Smooth muscle cell (in vitro differentiated cells): ENCODE results near the gene HDLBP. TPM values are rescaled to one million over a fixed set of nuclear protein-coding genes. Genes with fewer than 3 reads are reported as not detected.
A peak's percentile ranks its signal among the peaks of the same experiment; 100 is the strongest.

Source experiments
- DNase-seq: peaks from one replicate; lab custom pipeline; 2025; ENCODE audit not compliant: unreplicated experiment; lab: John Stamatoyannopoulos, UW
- H2AFZ ChIP-seq: fragments of 200-600 bp; sonication (generic); 2 replicates; pipeline ENCODE4 v1.6.0; 2016; ENCODE audit warnings: antibody characterized with exemption, low read depth, mild to moderate bottlenecking
- H3F3A ChIP-seq: fragments of 200-600 bp; sonication (generic); 2 replicates; pipeline ENCODE4 v1.6.0; 2017; ENCODE audit warnings: antibody characterized with exemption, low read depth
- H3K27ac ChIP-seq: fragments of 200-600 bp; sonication (generic); 2 replicates; pipeline ENCODE4 v1.5.1; 2016; ENCODE audit warnings: low read depth, mild to moderate bottlenecking
- H3K27me3 ChIP-seq: fragments of 200-600 bp; sonication (generic); 2 replicates; pipeline ENCODE4 v1.6.1; 2016; ENCODE audit warnings: low read depth, mild to moderate bottlenecking
- H3K36me3 ChIP-seq: fragments of 200-600 bp; sonication (generic); 2 replicates; pipeline ENCODE4 v1.5.1; 2016; ENCODE audit warnings: low read depth
- H3K4me1 ChIP-seq: fragments of 200-600 bp; sonication (generic); 2 replicates; pipeline ENCODE4 v1.5.1; 2016; ENCODE audit warnings: low read depth
- H3K4me2 ChIP-seq: fragments of 200-600 bp; sonication (generic); 2 replicates; pipeline ENCODE4 v1.6.0; 2016; ENCODE audit warnings: mild to moderate bottlenecking
- H3K4me3 ChIP-seq: fragments of 200-600 bp; sonication (generic); 2 replicates; pipeline ENCODE4 v1.5.1; 2016; ENCODE audit warnings: mild to moderate bottlenecking
- H3K79me2 ChIP-seq: fragments of 200-600 bp; sonication (generic); 2 replicates; pipeline ENCODE4 v1.6.0; 2016; ENCODE audit warnings: low read depth, mild to moderate bottlenecking
- H3K9ac ChIP-seq: fragments of 200-600 bp; sonication (generic); 2 replicates; pipeline ENCODE4 v1.6.0; 2016; ENCODE audit warnings: low read depth
- H3K9me3 ChIP-seq: fragments of 200-600 bp; sonication (generic); replicated peaks from 2 replicates; pipeline ENCODE4 v1.5.1; 2016; ENCODE audit warnings: low read depth
- H4K20me1 ChIP-seq: fragments of 200-600 bp; sonication (generic); 2 replicates; pipeline ENCODE4 v1.6.0; 2016; ENCODE audit warnings: low read depth
- CTCF ChIP-seq: fragments of 200-600 bp; sonication (generic); IDR thresholded peaks from 2 replicates; pipeline ENCODE4 v1.5.1; 2017; ENCODE audit warnings: borderline replicate concordance, mild to moderate bottlenecking, antibody characterized with exemption; ENCODE audit not compliant: insufficient read depth, poor library complexity, severe bottlenecking
- WGBS: methylation state at CpG from one replicate; pipeline ENCODE4 v1.1.7; 2016; ENCODE audit warnings: low lambda C conversion rate; 5-methylcytosine and 5-hydroxymethylcytosine counted together
- polyA plus RNA-seq: library from polyadenylated mRNA; unstranded; fragments of >200 nt; fragmentation: Nextera tagmentation; extraction: Ambion mirVana; gene quantifications from 2 replicates; pipeline ENCODE4 v1.2.1, GENCODE V29; 2016
- total RNA-seq: library from RNA; depleted of rRNA; stranded (reverse); fragments of >200 nt; gene quantifications from 2 replicates; pipeline ENCODE4 v1.2.3, GENCODE V29; 2014

The HDLBP gene
- total and polyA plus RNA-seq, 2 experiments from 2014 or later: 504 to 545 TPM

- no peaks in the 10 kb centered on the region for H3K4me1 ChIP-seq
- H3K79me2 ChIP-seq: peaks cover 94% of the 10 kb centered on the region
- H4K20me1 ChIP-seq: peaks cover 95% of the 10 kb centered on the region
- no peak overlapping the region for H3K9ac ChIP-seq
- no peak for DNase-seq
- WGBS: 96% methylated on average over 2 of the region's 2 CpGs
- no peak overlapping the region for H3K4me2 ChIP-seq
- no peak overlapping the region for H3K27ac ChIP-seq
- no peak overlapping the region for H2AFZ ChIP-seq
- peaks cover 36% of the 10 kb centered on the region for H3K36me3 ChIP-seq
- H3K27me3 ChIP-seq: no peaks in the 10 kb centered on the region
- no peaks in the 10 kb centered on the region for H3K9me3 ChIP-seq
- no peak overlapping the region for H3K4me3 ChIP-seq
- no peak for TF ChIP-seq CTCF
- H3F3A ChIP-seq: peaks cover 15% of the 10 kb centered on the region
These were observed 19.3 kb upstream of the HDLBP start for GRCh38 chr2:241334813-241335212.

GRCh38 chr2:241330616-241330981 lies 15.1 kb upstream of the HDLBP start:
- Histone ChIP-seq H2AFZ (no peak overlapping the region), H3K4me1 (no peaks in the 10 kb centered on the region), H3K27me3 (no peaks in the 10 kb centered on the region), H3K9ac (no peak overlapping the region), H3K4me3 (no peak overlapping the region), H3K79me2 (peaks cover 99% of the 10 kb centered on the region), H3K27ac (peak overlapping the region; percentile 25), H3K9me3 (no peaks in the 10 kb centered on the region), H3F3A (peaks cover 15% of the 10 kb centered on the region), H3K4me2 (no peak overlapping the region), H3K36me3 (peaks cover 21% of the 10 kb centered on the region), H4K20me1 (peaks cover 100% of the 10 kb centered on the region)
- DNase-seq: no peak
- 88% methylated on average over 4 of the region's 4 CpGs for WGBS
- no peak for TF ChIP-seq CTCF

GRCh38 chr2:241329669-241330615 lies 14.5 kb upstream of the HDLBP start:
- Histone ChIP-seq H3K27me3 (no peaks in the 10 kb centered on the region), H3K27ac (peak overlapping the region; percentile 36), H3F3A (peaks cover 9% of the 10 kb centered on the region), H2AFZ (no peak overlapping the region), H3K79me2 (peaks cover 99% of the 10 kb centered on the region), H3K4me1 (peaks cover 1% of the 10 kb centered on the region), H3K9ac (no peak overlapping the region), H3K9me3 (no peaks in the 10 kb centered on the region), H3K36me3 (peaks cover 21% of the 10 kb centered on the region), H3K4me2 (no peak overlapping the region), H4K20me1 (peaks cover 100% of the 10 kb centered on the region), H3K4me3 (no peak overlapping the region)
- DNase-seq: no peak
- WGBS: 92% methylated on average over 11 of the region's 11 CpGs
- no peak for TF ChIP-seq CTCF
